GM18519 (cell line): Measurements from ENCODE around the gene ANXA6.

Source experiments
- ATAC-seq: cut with Tn5 transposase; IDR thresholded peaks from one replicate; pipeline ENCODE4 v1.9.1; 2021; ENCODE audit warnings: mild to moderate bottlenecking, moderate library complexity; ENCODE audit not compliant: unreplicated experiment, low FRiP score

The ANXA6 gene

DNA sequence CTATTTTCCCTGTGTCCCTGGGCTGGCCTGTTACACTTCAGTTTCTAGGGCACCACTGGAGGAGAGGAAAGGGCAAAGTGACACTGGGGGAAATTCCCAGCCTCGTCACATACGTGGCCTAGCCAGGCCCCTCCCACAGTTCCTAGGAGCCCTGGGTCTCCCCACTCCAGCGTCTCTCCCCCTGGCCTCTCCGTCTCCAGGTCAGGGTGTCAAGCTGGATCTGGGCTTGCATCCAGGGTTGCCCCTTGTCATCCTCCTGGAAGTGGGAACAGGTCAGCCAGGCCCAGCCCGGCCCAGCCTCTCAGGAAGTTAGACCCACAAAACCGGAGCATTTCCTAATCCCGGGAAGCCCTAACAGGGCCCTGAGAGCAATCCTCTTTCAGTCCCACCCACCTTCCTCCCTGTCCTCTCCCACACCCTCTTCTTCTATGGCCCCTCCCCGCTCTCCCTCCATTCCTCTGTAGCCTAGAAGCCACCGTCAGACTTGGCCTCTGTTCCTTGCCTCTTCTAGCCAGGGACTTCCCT lies 72.0 kb downstream of the ANXA6 start:
- no peak for ATAC-seq

DNA sequence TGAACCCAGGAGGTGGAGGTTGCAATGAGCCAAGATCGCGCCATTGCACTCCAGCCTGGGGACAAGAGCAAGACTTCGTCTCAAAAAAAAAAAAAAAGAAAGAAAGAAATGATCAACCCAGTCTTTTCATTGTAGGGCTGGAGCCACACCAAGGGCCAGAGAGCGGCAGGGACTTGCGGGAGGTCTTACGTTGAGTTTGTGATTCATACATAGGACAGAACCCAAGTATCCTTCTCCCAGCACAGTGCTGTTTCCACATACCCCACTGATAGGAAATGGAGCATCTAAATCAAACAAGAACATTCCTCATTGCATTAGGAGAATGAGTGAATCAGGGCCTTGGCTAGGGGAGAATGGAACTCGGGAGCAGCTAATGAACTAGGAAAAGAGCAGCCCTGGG lies 73.2 kb downstream of the ANXA6 start:
- ATAC-seq = no peak

DNA sequence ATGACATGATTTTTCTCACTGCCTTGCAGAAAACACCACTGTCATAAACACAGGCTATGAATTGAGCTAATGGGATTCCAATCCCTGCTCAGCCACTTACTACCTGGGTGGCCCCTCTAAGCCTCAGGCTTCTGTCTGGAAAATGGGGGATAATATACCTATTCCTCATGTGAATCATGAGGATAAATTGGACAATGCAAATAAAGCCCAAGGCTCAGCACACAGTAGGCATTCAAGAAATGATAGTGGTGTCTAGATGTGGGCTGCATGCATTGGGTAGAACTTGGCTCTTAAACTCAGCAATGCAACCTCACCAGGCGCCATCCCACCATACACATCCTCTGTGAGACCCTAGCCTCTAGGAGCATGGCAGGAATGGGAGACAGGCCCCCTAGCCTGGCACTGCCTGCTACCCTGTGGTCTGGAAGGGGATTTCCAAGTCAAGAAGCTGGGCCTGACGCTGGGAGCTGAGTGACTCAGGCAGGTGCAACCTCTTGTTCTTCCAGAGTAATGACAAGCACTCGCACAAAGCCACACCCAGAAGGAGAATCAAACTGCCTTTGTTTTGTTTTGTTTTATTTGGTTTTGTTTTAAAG lies 74.4 kb downstream of the ANXA6 start:
- ATAC-seq = no peak

DNA sequence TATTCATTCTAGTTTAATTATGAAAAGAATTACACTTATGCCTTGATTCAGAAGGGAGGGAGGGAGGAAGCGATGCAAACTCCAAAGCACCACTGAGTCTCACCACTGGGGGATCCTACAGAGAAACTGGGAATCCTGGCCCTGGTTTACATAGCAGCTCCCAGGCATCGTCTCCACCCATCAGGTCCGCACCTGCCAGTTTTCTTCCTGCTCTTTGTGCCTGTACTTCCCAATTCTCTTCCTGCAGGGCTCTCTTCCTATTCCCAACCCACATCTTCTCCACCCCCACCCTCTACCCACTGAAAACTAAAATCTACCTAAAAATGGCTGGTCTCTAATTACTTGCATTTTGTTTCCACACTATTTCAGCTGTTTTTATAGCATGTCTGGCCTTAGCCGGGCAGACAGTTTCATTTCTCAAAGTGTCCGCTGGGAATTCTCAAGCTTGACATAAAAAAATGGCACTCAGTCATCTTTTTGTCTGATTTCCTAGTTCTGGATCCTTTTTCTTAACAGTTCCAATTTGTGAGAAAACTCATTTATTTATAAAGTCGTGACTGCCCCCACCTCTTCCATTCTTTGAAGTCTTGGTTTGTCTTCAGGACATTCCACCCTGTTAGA lies 75.2 kb downstream of the ANXA6 start:
- ATAC-seq = no peak

DNA sequence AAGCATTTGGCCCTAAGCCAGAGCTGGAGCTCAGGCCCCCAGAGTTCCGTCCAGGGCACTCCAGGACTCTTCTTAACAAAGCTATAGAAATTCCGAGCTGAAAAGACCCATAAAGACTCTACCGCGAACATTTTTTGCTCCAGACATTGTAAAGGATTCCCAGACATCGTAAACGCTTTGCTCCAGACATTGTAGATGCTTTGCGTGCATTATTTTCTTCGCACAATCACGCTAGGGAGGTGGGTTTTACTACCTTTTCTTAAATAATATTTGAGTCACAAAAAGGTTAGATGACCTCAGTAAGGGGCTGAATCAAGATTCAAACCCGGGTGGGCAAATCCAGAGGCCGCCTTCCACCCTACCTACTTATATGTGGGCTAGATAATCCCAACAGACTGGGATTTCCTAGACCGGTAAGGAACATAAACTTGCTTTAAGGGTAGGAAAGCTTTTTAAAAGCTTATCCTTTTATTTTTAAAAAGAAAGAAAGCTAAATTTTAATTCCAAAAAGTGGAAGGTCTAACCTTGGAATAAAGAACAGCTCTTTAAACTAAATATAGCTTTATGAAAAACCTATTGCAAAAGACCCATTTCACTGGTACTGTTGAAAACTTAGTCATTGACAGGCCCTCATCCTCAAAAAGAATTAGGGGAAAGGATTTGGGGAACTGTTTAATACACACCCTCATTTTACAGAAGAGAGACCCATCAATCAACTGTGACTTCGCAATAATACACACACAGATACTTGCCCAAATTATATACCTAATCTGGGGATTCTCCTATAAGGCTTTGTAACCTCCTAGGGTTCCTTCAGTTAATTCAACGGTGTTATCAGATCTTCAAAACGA lies 75.9 kb downstream of the ANXA6 start:
- ATAC-seq = no peak

DNA sequence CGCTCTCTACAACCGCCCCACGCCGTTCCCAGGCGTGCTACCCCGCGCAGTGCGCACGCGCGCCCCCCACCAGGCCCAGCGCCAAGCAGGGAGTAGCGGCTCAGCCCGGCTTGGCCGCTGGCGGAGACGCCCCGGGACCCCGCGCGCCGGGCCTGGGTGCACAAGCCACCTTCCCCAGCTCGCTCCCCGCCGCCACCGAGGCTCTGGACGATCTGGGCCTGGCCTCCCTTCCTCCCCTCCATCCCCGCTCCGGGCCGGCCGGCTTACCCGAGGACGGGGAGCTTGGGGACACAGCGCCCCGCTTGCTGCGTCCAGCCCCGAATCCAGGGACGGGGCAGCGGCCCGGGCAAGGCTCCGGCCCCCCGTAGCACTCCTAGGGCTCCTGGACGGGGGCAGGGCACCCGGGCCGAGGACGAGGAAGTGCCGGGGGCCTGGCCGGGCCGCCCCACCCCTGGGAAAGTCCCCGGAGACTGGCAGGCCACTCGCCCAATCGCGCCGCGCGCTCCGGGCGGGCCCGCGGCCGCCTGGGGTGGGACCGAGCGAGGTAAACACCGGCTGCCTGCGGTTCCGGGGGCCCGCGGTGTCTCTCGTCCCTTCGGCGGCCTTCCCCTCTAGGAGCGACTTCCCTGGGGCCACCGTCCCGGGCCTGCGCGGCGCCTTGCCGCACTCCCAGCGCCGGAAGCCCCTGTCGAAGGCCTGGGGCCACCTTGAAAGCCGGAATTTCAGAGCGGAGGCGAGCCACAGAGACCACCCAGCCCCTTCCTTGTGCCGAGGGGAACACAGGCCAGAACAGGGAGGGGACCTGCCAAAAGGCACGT lies 76.8 kb downstream of the ANXA6 start, which contains the start of gene TNIP1:
TNIP1 (minus strand) TSS at position 422 of the 818 bp plus-strand sequence. CDS start 15,939 bp downstream, outside the sequence.
- peak; percentile 60 for ATAC-seq

DNA sequence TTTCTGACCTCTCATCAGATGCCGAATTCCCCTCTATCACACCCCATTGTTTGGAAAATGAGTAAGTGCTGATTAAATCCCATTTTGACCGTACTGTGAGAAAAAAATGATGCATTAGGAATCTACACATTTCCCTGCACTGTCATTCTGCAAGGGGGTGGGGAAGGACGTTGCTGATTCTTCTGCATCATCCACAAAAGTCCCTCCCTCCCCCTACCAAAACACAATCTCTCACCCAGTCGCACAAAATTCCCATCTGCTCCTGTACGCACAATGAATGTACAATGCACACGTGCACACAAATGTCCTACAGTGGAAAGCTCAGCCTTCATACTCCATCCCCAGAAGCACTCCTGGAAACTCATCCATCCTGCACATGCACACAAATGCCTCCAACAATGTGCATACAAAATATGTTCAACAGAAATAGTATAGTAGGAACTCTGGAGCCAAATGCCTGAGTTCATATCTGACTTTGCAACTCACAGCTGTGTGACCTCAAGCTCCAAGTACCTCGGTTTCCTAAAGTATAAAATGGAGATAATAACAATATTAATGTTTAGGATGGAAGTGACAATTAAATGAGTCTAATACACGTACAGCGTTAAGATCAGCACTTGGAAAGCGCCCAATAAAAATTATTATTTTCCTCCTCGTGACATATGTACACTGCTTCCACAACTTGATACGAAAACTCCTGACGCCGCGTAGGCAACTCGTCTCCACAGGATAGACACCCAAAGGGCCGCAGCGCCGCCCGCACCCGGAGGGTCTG lies 77.6 kb downstream of the ANXA6 start:
- ATAC-seq = no peak

DNA sequence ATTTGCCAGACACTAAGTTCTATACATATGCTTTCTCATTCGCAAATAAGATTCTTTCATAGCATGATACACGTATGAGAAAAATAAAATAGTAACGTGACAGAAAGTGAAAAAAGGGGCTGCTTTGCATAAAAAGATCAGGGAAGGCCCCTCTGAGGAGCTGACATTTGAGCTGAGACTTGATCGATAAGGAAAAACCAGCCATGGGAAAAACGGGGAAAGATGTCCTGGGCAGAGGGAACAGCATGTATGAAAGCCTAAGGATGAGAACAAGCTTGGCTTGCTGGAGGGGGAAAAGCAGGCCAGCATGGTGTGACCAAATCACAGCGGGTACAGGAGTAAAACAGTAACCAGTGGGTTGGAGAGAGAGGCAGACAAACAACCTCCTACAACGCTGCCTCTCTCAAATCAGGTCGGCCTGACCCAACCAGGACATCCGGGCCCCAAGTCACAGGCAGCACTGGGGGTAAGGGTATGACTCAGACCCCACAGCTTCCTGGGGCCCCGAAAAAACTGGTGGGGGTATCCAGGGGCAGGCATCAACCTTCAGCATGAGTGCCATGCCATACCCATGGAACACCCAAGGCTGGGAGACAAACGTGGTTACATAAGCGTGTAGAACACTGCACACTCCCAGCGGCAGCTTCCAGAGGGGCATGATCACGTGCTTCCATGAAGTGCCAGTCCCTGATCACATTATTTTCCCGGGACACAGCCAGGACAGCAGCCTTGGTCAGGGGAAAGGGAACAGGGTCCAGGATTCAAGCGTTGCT lies 78.9 kb downstream of the ANXA6 start:
- ATAC-seq = peak; percentile 36

DNA sequence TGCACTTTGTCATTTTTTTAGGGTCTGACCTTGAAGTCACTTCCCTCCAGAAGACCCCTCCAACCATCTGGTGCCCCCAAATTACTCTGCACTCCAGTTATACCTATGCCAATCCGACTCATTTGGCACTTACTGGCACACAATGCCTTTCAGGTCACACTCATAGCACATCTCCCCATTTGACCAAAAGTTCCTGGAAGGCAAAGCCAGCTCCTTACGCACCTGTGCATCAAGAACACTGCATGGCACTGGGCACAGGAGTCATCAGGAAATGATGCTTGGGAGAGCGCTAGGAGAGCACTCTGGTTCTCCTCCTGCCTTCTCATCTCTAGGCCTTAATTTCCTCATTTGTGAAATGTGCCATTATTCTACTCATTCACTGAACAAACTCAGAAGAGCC lies 79.6 kb downstream of the ANXA6 start:
- ATAC-seq = no peak

DNA sequence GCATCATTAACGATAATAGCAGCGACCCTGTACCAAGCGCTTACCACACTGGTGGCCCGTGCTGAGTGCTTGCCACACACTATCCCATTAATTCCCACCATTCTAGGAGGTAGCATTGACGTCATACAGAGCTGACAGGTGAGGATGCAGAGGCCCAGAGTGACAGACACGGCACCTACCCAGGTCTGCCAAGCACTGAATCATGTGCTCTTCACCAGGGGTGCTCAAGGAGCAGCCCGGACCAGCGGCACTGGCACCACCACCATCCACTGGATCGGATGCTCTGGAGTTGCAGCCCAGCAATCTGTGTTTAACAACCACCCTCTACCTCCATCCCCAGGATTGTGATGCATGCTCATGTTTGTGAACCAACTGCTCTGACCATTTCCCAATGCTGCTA lies 80.2 kb downstream of the ANXA6 start:
- ATAC-seq = no peak

DNA sequence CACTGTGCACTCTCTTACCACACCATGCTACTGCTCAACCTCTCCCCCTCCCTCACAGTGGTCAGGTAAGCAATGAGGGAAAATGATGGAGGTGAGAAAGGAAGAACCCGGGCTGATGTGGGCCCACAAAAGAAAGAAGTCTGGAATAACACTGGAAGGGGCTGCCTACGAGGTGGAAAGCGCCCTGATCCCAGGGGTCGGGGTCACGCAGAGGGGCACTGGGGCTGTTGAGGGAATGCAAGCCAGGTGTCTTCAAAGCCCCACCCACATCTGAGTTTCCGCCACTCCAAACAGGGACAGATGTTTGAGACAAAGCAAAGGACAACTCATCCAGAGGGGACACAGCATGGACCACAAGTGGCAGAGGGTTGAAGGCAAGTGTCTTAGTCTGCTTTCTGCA lies 81.0 kb downstream of the ANXA6 start:
- ATAC-seq = no peak

DNA sequence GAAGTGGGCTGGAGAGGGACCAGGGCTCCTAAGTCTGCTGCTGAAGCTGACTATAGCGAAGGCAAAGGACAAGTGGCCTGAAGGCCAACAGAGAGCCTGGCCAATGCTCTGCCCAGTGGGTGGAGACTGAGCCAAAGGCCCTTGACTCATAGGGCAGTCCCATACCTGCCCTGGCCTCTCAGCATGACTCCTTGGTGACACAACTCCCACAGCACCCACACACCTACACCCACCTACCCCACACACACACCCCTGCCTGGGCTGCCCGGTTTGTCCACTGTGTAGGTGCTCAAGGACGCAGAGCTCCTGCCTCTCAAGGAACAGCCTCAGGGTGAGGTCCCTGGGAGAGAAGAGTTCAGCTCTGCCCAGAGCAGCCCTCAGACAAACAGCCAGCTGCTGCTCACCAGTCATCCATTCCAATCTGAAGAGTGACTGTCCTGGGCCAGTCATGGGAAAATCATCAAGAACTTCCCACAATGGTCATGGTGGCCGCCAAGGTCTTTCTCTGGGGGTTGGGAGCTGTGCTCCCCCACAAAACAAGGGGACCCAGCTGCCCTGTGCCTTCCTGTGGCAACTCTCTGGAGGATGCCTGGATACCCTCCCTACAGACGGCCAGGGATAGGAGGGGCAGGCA lies 81.8 kb downstream of the ANXA6 start:
- ATAC-seq = no peak

DNA sequence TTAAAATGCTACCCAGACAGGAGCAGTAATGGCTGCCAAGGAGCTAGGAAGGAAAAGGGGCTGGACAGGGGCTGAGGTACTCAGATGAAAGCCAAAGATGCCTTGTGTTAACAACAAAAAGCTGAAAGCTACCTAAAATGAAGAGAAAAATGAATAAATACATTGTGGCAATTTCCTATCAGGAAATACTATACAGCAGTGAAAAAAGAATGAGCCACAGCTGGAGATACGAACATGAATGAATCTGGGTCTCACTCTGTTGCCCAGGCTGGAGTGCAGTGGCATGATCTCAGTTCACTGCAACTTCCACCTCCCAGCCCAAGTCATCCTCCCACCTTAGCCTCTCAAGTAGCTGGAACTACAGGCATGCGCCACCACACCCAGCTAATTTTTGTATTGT lies 83.0 kb downstream of the ANXA6 start:
- no peak for ATAC-seq

DNA sequence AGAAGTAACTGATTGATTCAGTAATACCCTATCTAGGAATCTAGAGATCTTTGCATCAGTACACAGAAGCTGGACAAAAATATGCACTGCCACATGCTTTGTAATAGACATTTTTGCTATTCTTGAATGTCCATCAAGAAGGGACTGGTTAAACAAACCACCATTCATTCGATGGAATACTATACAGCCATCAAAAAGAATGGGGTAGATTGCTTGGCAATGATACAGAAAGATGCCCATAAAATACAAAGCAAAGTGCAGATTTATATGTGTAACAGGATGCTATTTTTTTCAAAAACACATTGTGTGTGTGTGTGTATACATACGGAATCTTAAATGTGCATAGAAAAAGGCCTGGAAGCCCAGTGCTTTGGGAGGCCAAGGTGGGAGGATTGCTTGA lies 84.3 kb downstream of the ANXA6 start:
- ATAC-seq = no peak

DNA sequence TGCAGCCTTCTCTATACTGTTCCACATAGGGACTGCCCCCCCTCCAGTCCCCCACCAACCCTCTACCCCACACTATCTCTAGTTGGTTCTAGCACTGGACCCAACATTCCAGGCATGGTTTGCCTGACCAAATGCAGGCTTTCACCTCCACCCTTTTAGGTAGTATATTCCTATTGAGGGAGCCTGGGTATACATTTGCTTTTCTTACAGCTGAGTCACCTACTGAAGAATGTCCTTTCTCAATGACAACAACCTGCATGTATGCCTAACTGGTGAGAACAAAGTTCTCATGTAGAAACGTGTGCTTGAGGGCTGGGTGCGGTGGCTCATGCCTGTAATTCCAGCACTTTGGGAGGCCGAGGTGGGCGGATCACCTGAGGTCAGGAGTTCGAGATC lies 85.0 kb downstream of the ANXA6 start:
- no peak for ATAC-seq

DNA sequence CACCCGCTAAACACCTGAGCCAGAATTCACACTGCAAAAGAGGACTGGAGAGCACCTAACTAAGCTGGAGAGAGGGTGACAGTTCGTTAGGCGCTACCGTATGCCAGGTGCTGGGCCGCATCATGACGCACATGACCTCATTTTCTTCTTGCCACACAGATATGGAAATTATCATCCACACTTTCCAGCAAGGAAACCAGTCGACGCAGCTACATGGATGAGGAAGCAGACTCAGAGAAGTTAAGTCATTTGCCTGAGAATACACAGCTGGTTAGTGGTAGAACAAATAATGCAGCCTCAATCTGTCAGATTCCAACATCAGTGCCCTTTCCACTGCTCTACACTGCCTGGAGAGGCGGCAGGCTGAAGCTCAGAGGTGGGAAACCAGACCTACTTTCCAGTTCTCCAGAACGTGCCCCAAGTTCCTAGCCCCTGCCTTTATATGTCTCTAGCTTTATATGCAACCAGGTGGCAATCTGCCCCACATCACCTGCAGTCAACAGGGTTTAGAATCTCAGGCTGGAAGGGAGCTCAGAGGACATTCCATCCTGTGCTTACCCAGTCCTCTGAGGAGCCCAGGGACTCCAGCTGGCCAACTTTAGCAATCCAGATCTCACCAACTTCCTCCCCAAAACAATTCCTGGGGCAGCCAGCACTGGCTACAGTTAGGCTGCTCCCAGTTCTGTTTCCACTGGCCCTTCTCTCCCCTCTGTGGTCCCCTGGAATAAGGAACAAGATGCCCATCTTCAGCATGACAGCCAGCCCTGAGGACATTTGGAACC lies 85.5 kb downstream of the ANXA6 start:
- no peak for ATAC-seq

DNA sequence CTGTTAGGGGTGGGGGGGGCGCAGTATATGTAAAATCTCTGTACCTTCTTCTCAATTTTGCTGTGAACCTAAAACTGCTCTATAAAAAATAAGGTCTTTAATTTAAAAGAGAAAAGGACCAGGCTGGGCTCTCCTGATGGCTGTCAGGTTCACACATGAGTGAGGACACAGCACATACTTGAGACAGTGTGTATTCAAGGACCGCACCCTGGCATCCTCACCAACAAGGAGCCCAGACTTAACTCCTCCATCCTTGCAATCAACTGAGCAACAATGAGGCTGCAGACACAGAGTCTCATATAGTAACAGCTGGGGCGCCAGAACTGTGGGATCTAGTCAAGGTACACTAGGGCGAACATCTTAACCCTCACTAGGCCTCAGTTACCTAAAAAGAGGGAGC lies 86.6 kb downstream of the ANXA6 start:
- ATAC-seq = no peak

DNA sequence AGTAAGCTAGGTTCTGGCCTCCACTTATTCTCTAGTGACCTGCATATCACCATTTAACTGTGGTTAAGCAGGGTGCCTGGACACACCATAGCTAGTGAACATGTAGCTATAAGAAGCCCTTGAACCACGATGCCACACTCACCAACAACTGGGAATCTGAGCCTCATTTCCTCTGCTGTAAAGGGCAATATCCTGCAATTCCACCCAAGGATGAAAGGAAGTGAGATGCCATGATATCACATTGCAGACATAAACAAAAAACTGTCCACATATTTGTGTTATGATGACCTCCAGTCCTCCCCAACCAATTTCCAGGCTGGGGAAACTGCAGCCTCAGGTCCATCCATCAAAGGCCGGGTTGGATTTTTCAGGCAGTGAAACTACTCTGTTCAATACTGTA lies 87.1 kb downstream of the ANXA6 start:
- no peak for ATAC-seq
